ENCODE data around the gene LRRFIP1.

Gene LRRFIP1

GRCh38 chr2:237671466-237672138, 44.2 kb downstream of the LRRFIP1 start:
- Histone ChIP-seq H3K9ac (ENCODE audit: low read length) (no peak overlapping the region), H3K4me3 (ENCODE audit: low read length) (no peak overlapping the region), H3K4me1 (ENCODE audit: low read length) (peaks cover 28% of the 10 kb centered on the region), H3K36me3 (replicated peaks; ENCODE audit: insufficient read depth, low read length) (no peaks in the 10 kb centered on the region), H3F3A (ENCODE audit: insufficient read depth, low read length) (peaks cover 26% of the 10 kb centered on the region), H3K27ac (ENCODE audit: low read length) (no peak overlapping the region), H3K4me2 (ENCODE audit: low read depth, low read length) (no peak overlapping the region), H3K9me2 (replicated peaks; ENCODE audit: insufficient read depth, low read length) (no peaks in the 10 kb centered on the region), H4K20me1 (ENCODE audit: insufficient read depth, low read length) (no peaks in the 10 kb centered on the region), H3K27me3 (replicated peaks; ENCODE audit: insufficient read depth, low read length) (no peaks in the 10 kb centered on the region), H3K9me3 (replicated peaks; ENCODE audit: insufficient read depth, low read length) (no peaks in the 10 kb centered on the region), H3K79me2 (ENCODE audit: low read length) (no peaks in the 10 kb centered on the region), H2AFZ (ENCODE audit: low read length) (no peak overlapping the region)
- no peak for TF ChIP-seq EZH2 (optimal IDR thresholded peaks at IDR 0.05; ENCODE audit: low read depth, low read length)
- TF ChIP-seq CTCF (IDR thresholded peaks at IDR 0.05; ENCODE audit: low read length), result no peak
- no peak for TF ChIP-seq EZH2phosphoT487 (IDR thresholded peaks at IDR 0.05; ENCODE audit: low read length)
- no peak for DNase-seq

- Histone ChIP-seq H3K27ac (ENCODE audit: low read length) (no peak overlapping the region), H2AFZ (ENCODE audit: low read length) (peak overlapping the region; percentile 80; the same call in 1 of the 2 replicates)
Observed at GRCh38 chr2:237672731-237673129, 45.3 kb downstream of the LRRFIP1 start.

GRCh38 chr2:237673130-237674001, 46.0 kb downstream of the LRRFIP1 start:
- Histone ChIP-seq H3K4me2 (ENCODE audit: low read depth, low read length) (peak overlapping the region; percentile 100), H3F3A (ENCODE audit: insufficient read depth, low read length) (peaks cover 26% of the 10 kb centered on the region), H4K20me1 (ENCODE audit: insufficient read depth, low read length) (no peaks in the 10 kb centered on the region), H3K36me3 (replicated peaks; ENCODE audit: insufficient read depth, low read length) (no peaks in the 10 kb centered on the region), H3K79me2 (ENCODE audit: low read length) (no peaks in the 10 kb centered on the region), H3K4me1 (ENCODE audit: low read length) (peaks cover 28% of the 10 kb centered on the region), H3K9ac (ENCODE audit: low read length) (peak overlapping the region; percentile 88), H3K27me3 (replicated peaks; ENCODE audit: insufficient read depth, low read length) (no peaks in the 10 kb centered on the region), H3K9me2 (replicated peaks; ENCODE audit: insufficient read depth, low read length) (no peaks in the 10 kb centered on the region), H2AFZ (ENCODE audit: low read length) (peak overlapping the region; percentile 80), H3K27ac (ENCODE audit: low read length) (peak overlapping the region; percentile 97), H3K9me3 (replicated peaks; ENCODE audit: insufficient read depth, low read length) (no peaks in the 10 kb centered on the region), H3K4me3 (ENCODE audit: low read length) (peak overlapping the region; percentile 70)
- peak; percentile 71 for TF ChIP-seq CTCF (IDR thresholded peaks at IDR 0.05; ENCODE audit: low read length)
- no peak for TF ChIP-seq EZH2phosphoT487 (IDR thresholded peaks at IDR 0.05; ENCODE audit: low read length)
- DNase-seq, result peak; percentile 82

More at GRCh38 chr2:237672731-237673129, 45.3 kb downstream of the LRRFIP1 start:
- Histone ChIP-seq H3K9me3 (replicated peaks; ENCODE audit: insufficient read depth, low read length) (no peaks in the 10 kb centered on the region), H3K4me1 (ENCODE audit: low read length) (peaks cover 28% of the 10 kb centered on the region), H3K4me3 (ENCODE audit: low read length) (peak overlapping the region; percentile 70), H3K9me2 (replicated peaks; ENCODE audit: insufficient read depth, low read length) (no peaks in the 10 kb centered on the region), H3F3A (ENCODE audit: insufficient read depth, low read length) (peaks cover 26% of the 10 kb centered on the region), H4K20me1 (ENCODE audit: insufficient read depth, low read length) (no peaks in the 10 kb centered on the region), H3K79me2 (ENCODE audit: low read length) (no peaks in the 10 kb centered on the region), H3K9ac (ENCODE audit: low read length) (peak overlapping the region; percentile 88; the same call in 1 of the 2 replicates), H3K27me3 (replicated peaks; ENCODE audit: insufficient read depth, low read length) (no peaks in the 10 kb centered on the region), H3K36me3 (replicated peaks; ENCODE audit: insufficient read depth, low read length) (no peaks in the 10 kb centered on the region), H3K4me2 (ENCODE audit: low read depth, low read length) (peak overlapping the region; percentile 100)
- no peak for DNase-seq
- no peak for TF ChIP-seq EZH2phosphoT487 (IDR thresholded peaks at IDR 0.05; ENCODE audit: low read length)
- TF ChIP-seq EZH2 (optimal IDR thresholded peaks at IDR 0.05; ENCODE audit: low read depth, low read length), result no peak
- TF ChIP-seq CTCF (IDR thresholded peaks at IDR 0.05; ENCODE audit: low read length), result no peak

Measured in MM.1S (cell line).